Liver (tissue), 9 donors: ENCODE results near the gene MGAT5. TPM values are rescaled to one million over a fixed set of nuclear protein-coding genes. Genes with fewer than 3 reads are reported as not detected.

ENCODE experiments used
- DNase-seq: peaks from one replicate; pipeline ENCODE4 v3.0.0-alpha.2; 2017; ENCODE audit warnings: low spot score
- H3K27ac ChIP-seq, 2 donors: one replicate each; pipeline ENCODE4 v1.7.0; 2013; ENCODE audit warnings: inconsistent platforms in 2 of 2, low read length in 2 of 2, control low read depth in 1 of 2, low read depth in 1 of 2, mild to moderate bottlenecking in 1 of 2
- H3K27me3 ChIP-seq, 4 donors: one replicate each; pipeline versions ENCODE4 v1.6.1 to v1.7.0; 2013; ENCODE audit warnings: low read length in 3 of 4, inconsistent platforms in 1 of 4, mild to moderate bottlenecking in 1 of 4, moderate library complexity in 1 of 4; ENCODE audit not compliant: control insufficient read depth in 4 of 4, insufficient read depth in 4 of 4
- H3K36me3 ChIP-seq, 4 donors: one replicate each; pipeline versions ENCODE4 v1.6.1 to v1.7.0; 2013; ENCODE audit warnings: low read length in 3 of 4, mild to moderate bottlenecking in 3 of 4, low read depth in 1 of 4, moderate library complexity in 1 of 4; ENCODE audit not compliant: control insufficient read depth in 4 of 4, insufficient read depth in 3 of 4
- H3K4me1 ChIP-seq, 4 donors: one replicate each; pipeline versions ENCODE4 v1.6.1 to v1.7.0; 2013; ENCODE audit warnings: low read length in 3 of 4, mild to moderate bottlenecking in 3 of 4, moderate library complexity in 1 of 4; ENCODE audit not compliant: control insufficient read depth in 4 of 4, insufficient read depth in 4 of 4
- H3K4me3 ChIP-seq, 3 donors: one replicate each; pipeline versions ENCODE4 v1.6.1 to v1.7.0; 2013; ENCODE audit warnings: low read length in 3 of 3, control low read depth in 1 of 3, low read depth in 1 of 3, mild to moderate bottlenecking in 1 of 3
- H3K9ac ChIP-seq, 2 donors: one replicate each; pipeline ENCODE4 v1.7.0; 2013; ENCODE audit warnings: low read length in 2 of 2, mild to moderate bottlenecking in 2 of 2, moderate library complexity in 2 of 2, control low read depth in 1 of 2, low read depth in 1 of 2
- H3K9me3 ChIP-seq, 4 donors: one replicate each; pipeline versions ENCODE4 v1.6.1 to v1.7.0; 2013; ENCODE audit warnings: low read length in 3 of 4; ENCODE audit not compliant: control insufficient read depth in 4 of 4
- EGR1 ChIP-seq, 2 donors: IDR thresholded peaks; 2 replicates each; pipeline ENCODE4 v1.6.1; 2016 to 2018; ENCODE audit warnings: antibody characterized with exemption in 2 of 2, low read depth in 2 of 2
- FOXA1 ChIP-seq: IDR thresholded peaks from 2 replicates; pipeline ENCODE4 v1.6.1; 2016; ENCODE audit warnings: antibody characterized with exemption
- FOXA2 ChIP-seq: IDR thresholded peaks from 2 replicates; pipeline ENCODE4 v1.6.1; 2016; ENCODE audit warnings: antibody characterized with exemption
- GABPA ChIP-seq, 2 donors: IDR thresholded peaks in 1 of 2; conservative IDR thresholded peaks in 1 of 2; 2 replicates each; pipeline ENCODE4 v1.6.1; 2016; ENCODE audit warnings: antibody characterized with exemption in 2 of 2, mild to moderate bottlenecking in 1 of 2, moderate library complexity in 1 of 2
- HNF4A ChIP-seq, 2 donors: conservative IDR thresholded peaks; 2 replicates each; pipeline ENCODE4 v1.6.1; 2016; ENCODE audit warnings: antibody characterized with exemption in 2 of 2, mild to moderate bottlenecking in 2 of 2
- HNF4G ChIP-seq: IDR thresholded peaks from 2 replicates; pipeline ENCODE4 v1.6.1; 2016; ENCODE audit warnings: antibody characterized with exemption
- JUND ChIP-seq, 2 donors: IDR thresholded peaks; 2 replicates each; pipeline ENCODE4 v1.6.1; 2016; ENCODE audit warnings: antibody characterized with exemption in 2 of 2
- NR2F2 ChIP-seq: IDR thresholded peaks from 2 replicates; pipeline ENCODE4 v1.6.1; 2016; ENCODE audit warnings: antibody characterized with exemption
- RAD21 ChIP-seq, 2 donors: IDR thresholded peaks; 2 replicates each; pipeline ENCODE4 v1.6.1; 2016; ENCODE audit warnings: antibody characterized with exemption in 2 of 2, mild to moderate bottlenecking in 2 of 2
- RXRA ChIP-seq, 2 donors: IDR thresholded peaks; 2 replicates each; pipeline ENCODE4 v1.6.1; 2017 to 2018; ENCODE audit warnings: antibody characterized with exemption in 2 of 2, mild to moderate bottlenecking in 1 of 2
- SP1 ChIP-seq: IDR thresholded peaks from 2 replicates; pipeline ENCODE4 v1.6.1; 2018; ENCODE audit warnings: antibody characterized with exemption, mild to moderate bottlenecking
- TAF1 ChIP-seq: conservative IDR thresholded peaks from 2 replicates; pipeline ENCODE4 v1.6.1; 2016; ENCODE audit warnings: antibody characterized with exemption, mild to moderate bottlenecking
- YY1 ChIP-seq: IDR thresholded peaks from 2 replicates; pipeline ENCODE4 v1.6.1; 2016; ENCODE audit warnings: antibody characterized with exemption, mild to moderate bottlenecking
- WGBS: extraction: QIAGEN DNeasy Blood & Tissue Kit; methylation state at CpG from one replicate; pipeline ENCODE4 v1.1.7; 2013; 5-methylcytosine and 5-hydroxymethylcytosine counted together
- polyA plus RNA-seq, 2 donors: library from polyadenylated mRNA; stranded (reverse) in 1 of 2; unstranded in 1 of 2; fragments of 200-250 nt in 1 of 2; fragments of >200 nt in 1 of 2; fragmentation: Nextera tagmentation in 1 of 2; extraction: Ambion mirVana in 1 of 2; gene quantifications; one replicate each; pipeline versions ENCODE4 v1.2.1 to v1.2.3, GENCODE V29; 2013 to 2015
- total RNA-seq, 2 donors: library from RNA; depleted of rRNA; stranded (reverse); fragments of >200 nt; gene quantifications; one replicate each; pipeline ENCODE4 v1.2.3, GENCODE V29; 2014
- TF ChIP-seq, protein P1 (sequence below): IDR thresholded peaks from 2 replicates; pipeline ENCODE4 v1.6.1; 2016; ENCODE audit warnings: antibody characterized with exemption
- TF ChIP-seq, protein P2 (sequence below): IDR thresholded peaks from 2 replicates; pipeline ENCODE4 v1.6.1; 2016; ENCODE audit warnings: antibody characterized with exemption, mild to moderate bottlenecking
- TF ChIP-seq, protein P3 (sequence below): IDR thresholded peaks from 2 replicates; pipeline ENCODE4 v1.6.1; 2016; ENCODE audit warnings: antibody characterized with exemption
- TF ChIP-seq, protein P4 (sequence below): fragments of 150-350 bp; IDR thresholded peaks from 2 replicates; pipeline ENCODE4 v1.5.1; 2017; ENCODE audit warnings: improper control_type of control experiment, low read depth, low read length; ENCODE audit not compliant: missing input control
- TF ChIP-seq, protein P5 (sequence below): IDR thresholded peaks from 2 replicates; pipeline ENCODE4 v1.6.1; 2016; ENCODE audit warnings: antibody characterized with exemption
- donor health status: healthy.
- donor health status: healthy.
- donor health status: healthy.
- donor health status: healthy.
- donor health status: healthy.

The MGAT5 gene
- total and polyA plus RNA-seq, 4 donors: 1.8 to 12.7 (median 5.6) TPM

DNA sequence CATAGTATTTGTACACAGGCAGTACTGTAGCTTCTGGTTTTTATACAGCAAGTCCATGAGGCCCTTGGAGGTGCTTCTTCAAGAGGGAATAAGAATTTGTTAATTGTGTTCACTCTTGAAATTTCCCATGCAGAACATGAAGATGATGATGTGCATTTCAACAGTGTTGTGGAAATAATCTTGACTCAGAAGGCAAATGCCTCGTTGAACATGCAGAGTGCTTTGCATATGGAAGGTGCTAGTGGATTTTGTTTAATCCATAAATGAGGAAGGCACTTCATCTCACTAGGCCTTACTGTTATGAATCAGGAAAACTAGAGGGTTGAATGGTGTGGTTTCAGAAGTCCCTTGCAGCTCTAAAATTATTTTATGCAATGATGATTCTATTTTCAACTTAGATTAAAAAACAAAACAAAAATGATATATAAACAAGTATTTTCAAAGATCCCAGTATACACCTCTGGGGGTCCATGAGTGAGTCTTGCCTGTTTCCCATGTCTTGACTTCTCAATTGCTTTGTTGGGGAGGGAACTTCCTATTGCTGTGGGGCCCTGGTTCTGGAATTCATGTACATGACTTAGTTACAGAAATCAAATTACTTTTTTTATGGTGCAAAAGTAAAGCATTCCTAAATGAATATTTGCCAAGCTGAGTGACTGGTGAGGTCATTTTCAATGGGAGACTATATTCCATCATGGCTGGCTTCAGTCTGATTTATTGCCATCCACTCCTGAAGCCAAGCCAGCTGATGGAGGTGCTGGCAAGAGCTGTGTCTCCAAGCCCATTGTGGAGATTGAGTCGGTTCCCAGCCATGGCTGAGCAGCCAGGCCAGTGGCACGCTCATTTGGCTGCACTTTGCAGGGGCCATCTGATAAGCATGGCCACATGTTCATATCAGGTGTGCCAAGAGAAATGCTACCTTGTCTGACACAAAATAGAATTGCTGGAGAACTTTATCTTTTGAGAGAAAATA is 56.5 kb downstream of the MGAT5 start:
- H3K9me3 ChIP-seq: no peaks in the 10 kb centered on the region
- no peak for DNase-seq
- 61% methylated on average over 3 of the region's 3 CpGs for WGBS
- H3K4me1 ChIP-seq: no peaks in the 10 kb centered on the region
- H3K9ac ChIP-seq: no peak overlapping the region
- H3K27me3 ChIP-seq: no peaks in the 10 kb centered on the region
- no peak overlapping the region for H3K27ac ChIP-seq
- TF ChIP-seq HNF4G: no peak
- no peak for TF ChIP-seq GABPA (IDR thresholded peaks at IDR 0.05 in 1 of 2, conservative IDR thresholded peaks at IDR 0.05 in 1 of 2)
- no peak for TF ChIP-seq NR2F2
- TF ChIP-seq, protein P1, sequence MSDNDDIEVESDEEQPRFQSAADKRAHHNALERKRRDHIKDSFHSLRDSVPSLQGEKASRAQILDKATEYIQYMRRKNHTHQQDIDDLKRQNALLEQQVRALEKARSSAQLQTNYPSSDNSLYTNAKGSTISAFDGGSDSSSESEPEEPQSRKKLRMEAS: no peak
- no peak for TF ChIP-seq SP1
- no peak for TF ChIP-seq EGR1 (IDR thresholded peaks at IDR 0.05; ENCODE audit: low read depth in 2 of 2)
- TF ChIP-seq YY1: no peak
- no peaks in the 10 kb centered on the region for H3K36me3 ChIP-seq
- no peak overlapping the region for H3K4me3 ChIP-seq

DNA sequence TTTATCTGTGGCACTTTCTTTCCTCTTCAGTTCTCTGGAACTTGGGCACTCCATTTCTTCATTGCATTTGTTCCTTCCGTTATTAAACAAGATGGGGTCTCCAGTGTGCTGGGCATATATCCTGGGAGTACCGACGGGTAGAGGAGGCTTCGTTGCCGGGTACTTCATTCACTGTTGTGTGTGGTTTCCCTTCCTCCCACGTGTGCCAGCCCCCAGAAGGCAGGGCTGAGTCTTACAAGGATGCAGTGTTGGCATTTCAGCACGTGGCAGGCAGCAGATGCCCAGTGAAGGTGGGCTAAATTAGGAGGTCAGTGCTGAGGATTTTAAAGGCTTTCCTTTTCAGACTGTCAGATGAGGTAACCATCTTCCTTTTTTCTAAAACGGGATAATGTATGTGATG is 58.6 kb downstream of the MGAT5 start:
- TF ChIP-seq HNF4A (conservative IDR thresholded peaks at IDR 0.05) (no peak), RAD21 (IDR thresholded peaks at IDR 0.05) (no peak)
- no peak overlapping the region for H3K9ac ChIP-seq
- WGBS: 84% methylated on average over 8 of the region's 8 CpGs
- DNase-seq: no peak
- no peaks in the 10 kb centered on the region for H3K9me3 ChIP-seq
- H3K27me3 ChIP-seq: no peaks in the 10 kb centered on the region
- H3K27ac ChIP-seq: no peak overlapping the region
- no peaks in the 10 kb centered on the region for H3K36me3 ChIP-seq
- H3K4me1 ChIP-seq: no peaks in the 10 kb centered on the region
- H3K4me3 ChIP-seq: no peak overlapping the region

DNA sequence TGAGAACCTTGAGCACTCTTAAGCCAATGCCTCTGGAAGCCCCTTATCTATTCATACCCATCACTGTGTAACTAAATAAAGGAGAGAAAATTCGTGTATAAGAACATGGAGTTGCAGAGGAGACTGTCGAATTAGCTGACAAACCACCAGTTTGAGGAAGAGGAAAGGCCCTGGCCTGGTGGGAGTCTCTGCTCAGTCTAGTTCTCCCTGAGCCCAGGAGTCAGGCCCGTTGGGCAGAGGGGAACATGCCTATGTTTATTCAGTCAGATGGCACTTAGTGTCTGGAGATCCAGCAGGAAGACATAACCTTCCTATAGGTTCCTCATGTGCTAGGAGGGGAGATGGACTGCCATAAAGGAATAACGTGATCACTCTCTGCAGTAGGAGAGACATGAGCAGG is 60.3 kb downstream of the MGAT5 start:
- no peaks in the 10 kb centered on the region for H3K27me3 ChIP-seq
- H3K9ac ChIP-seq: no peak overlapping the region
- TF ChIP-seq GABPA (IDR thresholded peaks at IDR 0.05 in 1 of 2, conservative IDR thresholded peaks at IDR 0.05 in 1 of 2) (no peak), TAF1 (no peak), RXRA (IDR thresholded peaks at IDR 0.05) (no peak), FOXA1 (no peak), SP1 (no peak), JUND (IDR thresholded peaks at IDR 0.05) (no peak), FOXA2 (no peak), EGR1 (IDR thresholded peaks at IDR 0.05; ENCODE audit: low read depth in 2 of 2) (no peak), HNF4G (no peak), NR2F2 (no peak), RAD21 (IDR thresholded peaks at IDR 0.05) (no peak), HNF4A (conservative IDR thresholded peaks at IDR 0.05) (no peak), YY1 (no peak)
- TF ChIP-seq, protein P1: no peak
- TF ChIP-seq, protein P2, sequence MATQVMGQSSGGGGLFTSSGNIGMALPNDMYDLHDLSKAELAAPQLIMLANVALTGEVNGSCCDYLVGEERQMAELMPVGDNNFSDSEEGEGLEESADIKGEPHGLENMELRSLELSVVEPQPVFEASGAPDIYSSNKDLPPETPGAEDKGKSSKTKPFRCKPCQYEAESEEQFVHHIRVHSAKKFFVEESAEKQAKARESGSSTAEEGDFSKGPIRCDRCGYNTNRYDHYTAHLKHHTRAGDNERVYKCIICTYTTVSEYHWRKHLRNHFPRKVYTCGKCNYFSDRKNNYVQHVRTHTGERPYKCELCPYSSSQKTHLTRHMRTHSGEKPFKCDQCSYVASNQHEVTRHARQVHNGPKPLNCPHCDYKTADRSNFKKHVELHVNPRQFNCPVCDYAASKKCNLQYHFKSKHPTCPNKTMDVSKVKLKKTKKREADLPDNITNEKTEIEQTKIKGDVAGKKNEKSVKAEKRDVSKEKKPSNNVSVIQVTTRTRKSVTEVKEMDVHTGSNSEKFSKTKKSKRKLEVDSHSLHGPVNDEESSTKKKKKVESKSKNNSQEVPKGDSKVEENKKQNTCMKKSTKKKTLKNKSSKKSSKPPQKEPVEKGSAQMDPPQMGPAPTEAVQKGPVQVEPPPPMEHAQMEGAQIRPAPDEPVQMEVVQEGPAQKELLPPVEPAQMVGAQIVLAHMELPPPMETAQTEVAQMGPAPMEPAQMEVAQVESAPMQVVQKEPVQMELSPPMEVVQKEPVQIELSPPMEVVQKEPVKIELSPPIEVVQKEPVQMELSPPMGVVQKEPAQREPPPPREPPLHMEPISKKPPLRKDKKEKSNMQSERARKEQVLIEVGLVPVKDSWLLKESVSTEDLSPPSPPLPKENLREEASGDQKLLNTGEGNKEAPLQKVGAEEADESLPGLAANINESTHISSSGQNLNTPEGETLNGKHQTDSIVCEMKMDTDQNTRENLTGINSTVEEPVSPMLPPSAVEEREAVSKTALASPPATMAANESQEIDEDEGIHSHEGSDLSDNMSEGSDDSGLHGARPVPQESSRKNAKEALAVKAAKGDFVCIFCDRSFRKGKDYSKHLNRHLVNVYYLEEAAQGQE: no peak
- TF ChIP-seq, protein P3, sequence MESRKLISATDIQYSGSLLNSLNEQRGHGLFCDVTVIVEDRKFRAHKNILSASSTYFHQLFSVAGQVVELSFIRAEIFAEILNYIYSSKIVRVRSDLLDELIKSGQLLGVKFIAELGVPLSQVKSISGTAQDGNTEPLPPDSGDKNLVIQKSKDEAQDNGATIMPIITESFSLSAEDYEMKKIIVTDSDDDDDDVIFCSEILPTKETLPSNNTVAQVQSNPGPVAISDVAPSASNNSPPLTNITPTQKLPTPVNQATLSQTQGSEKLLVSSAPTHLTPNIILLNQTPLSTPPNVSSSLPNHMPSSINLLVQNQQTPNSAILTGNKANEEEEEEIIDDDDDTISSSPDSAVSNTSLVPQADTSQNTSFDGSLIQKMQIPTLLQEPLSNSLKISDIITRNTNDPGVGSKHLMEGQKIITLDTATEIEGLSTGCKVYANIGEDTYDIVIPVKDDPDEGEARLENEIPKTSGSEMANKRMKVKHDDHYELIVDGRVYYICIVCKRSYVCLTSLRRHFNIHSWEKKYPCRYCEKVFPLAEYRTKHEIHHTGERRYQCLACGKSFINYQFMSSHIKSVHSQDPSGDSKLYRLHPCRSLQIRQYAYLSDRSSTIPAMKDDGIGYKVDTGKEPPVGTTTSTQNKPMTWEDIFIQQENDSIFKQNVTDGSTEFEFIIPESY: no peak
- TF ChIP-seq, protein P4, sequence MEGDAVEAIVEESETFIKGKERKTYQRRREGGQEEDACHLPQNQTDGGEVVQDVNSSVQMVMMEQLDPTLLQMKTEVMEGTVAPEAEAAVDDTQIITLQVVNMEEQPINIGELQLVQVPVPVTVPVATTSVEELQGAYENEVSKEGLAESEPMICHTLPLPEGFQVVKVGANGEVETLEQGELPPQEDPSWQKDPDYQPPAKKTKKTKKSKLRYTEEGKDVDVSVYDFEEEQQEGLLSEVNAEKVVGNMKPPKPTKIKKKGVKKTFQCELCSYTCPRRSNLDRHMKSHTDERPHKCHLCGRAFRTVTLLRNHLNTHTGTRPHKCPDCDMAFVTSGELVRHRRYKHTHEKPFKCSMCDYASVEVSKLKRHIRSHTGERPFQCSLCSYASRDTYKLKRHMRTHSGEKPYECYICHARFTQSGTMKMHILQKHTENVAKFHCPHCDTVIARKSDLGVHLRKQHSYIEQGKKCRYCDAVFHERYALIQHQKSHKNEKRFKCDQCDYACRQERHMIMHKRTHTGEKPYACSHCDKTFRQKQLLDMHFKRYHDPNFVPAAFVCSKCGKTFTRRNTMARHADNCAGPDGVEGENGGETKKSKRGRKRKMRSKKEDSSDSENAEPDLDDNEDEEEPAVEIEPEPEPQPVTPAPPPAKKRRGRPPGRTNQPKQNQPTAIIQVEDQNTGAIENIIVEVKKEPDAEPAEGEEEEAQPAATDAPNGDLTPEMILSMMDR: no peak
- TF ChIP-seq, protein P5, sequence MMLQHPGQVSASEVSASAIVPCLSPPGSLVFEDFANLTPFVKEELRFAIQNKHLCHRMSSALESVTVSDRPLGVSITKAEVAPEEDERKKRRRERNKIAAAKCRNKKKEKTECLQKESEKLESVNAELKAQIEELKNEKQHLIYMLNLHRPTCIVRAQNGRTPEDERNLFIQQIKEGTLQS: no peak
- no peaks in the 10 kb centered on the region for H3K9me3 ChIP-seq
- no peaks in the 10 kb centered on the region for H3K4me1 ChIP-seq
- no peak overlapping the region for H3K4me3 ChIP-seq
- H3K27ac ChIP-seq: no peak overlapping the region
- no peaks in the 10 kb centered on the region for H3K36me3 ChIP-seq
- 72% methylated on average over 4 of the region's 4 CpGs for WGBS
- no peak for DNase-seq
